Smooth muscle cell (in vitro differentiated cells): ENCODE results near the gene SLC12A1. TPM values are rescaled to one million over a fixed set of nuclear protein-coding genes. Genes with fewer than 3 reads are reported as not detected.
A peak's percentile ranks its signal among the peaks of the same experiment; 100 is the strongest.
"Not testable (repeated sequence)": the region's sequence is repeated elsewhere in the genome, so short reads cannot be mapped to it uniquely, and the experiment has no call there.

Source experiments
- DNase-seq: peaks from one replicate; lab custom pipeline; 2025; ENCODE audit not compliant: unreplicated experiment; lab: John Stamatoyannopoulos, UW
- H2AFZ ChIP-seq: fragments of 200-600 bp; sonication (generic); 2 replicates; pipeline ENCODE4 v1.6.0; 2016; ENCODE audit warnings: antibody characterized with exemption, low read depth, mild to moderate bottlenecking
- H3F3A ChIP-seq: fragments of 200-600 bp; sonication (generic); 2 replicates; pipeline ENCODE4 v1.6.0; 2017; ENCODE audit warnings: antibody characterized with exemption, low read depth
- H3K27ac ChIP-seq: fragments of 200-600 bp; sonication (generic); 2 replicates; pipeline ENCODE4 v1.5.1; 2016; ENCODE audit warnings: low read depth, mild to moderate bottlenecking
- H3K27me3 ChIP-seq: fragments of 200-600 bp; sonication (generic); 2 replicates; pipeline ENCODE4 v1.6.1; 2016; ENCODE audit warnings: low read depth, mild to moderate bottlenecking
- H3K36me3 ChIP-seq: fragments of 200-600 bp; sonication (generic); 2 replicates; pipeline ENCODE4 v1.5.1; 2016; ENCODE audit warnings: low read depth
- H3K4me1 ChIP-seq: fragments of 200-600 bp; sonication (generic); 2 replicates; pipeline ENCODE4 v1.5.1; 2016; ENCODE audit warnings: low read depth
- H3K4me2 ChIP-seq: fragments of 200-600 bp; sonication (generic); 2 replicates; pipeline ENCODE4 v1.6.0; 2016; ENCODE audit warnings: mild to moderate bottlenecking
- H3K4me3 ChIP-seq: fragments of 200-600 bp; sonication (generic); 2 replicates; pipeline ENCODE4 v1.5.1; 2016; ENCODE audit warnings: mild to moderate bottlenecking
- H3K79me2 ChIP-seq: fragments of 200-600 bp; sonication (generic); 2 replicates; pipeline ENCODE4 v1.6.0; 2016; ENCODE audit warnings: low read depth, mild to moderate bottlenecking
- H3K9ac ChIP-seq: fragments of 200-600 bp; sonication (generic); 2 replicates; pipeline ENCODE4 v1.6.0; 2016; ENCODE audit warnings: low read depth
- H3K9me3 ChIP-seq: fragments of 200-600 bp; sonication (generic); replicated peaks from 2 replicates; pipeline ENCODE4 v1.5.1; 2016; ENCODE audit warnings: low read depth
- H4K20me1 ChIP-seq: fragments of 200-600 bp; sonication (generic); 2 replicates; pipeline ENCODE4 v1.6.0; 2016; ENCODE audit warnings: low read depth
- WGBS: methylation state at CpG from one replicate; pipeline ENCODE4 v1.1.7; 2016; ENCODE audit warnings: low lambda C conversion rate; 5-methylcytosine and 5-hydroxymethylcytosine counted together
- polyA plus RNA-seq: library from polyadenylated mRNA; unstranded; fragments of >200 nt; fragmentation: Nextera tagmentation; extraction: Ambion mirVana; gene quantifications from 2 replicates; pipeline ENCODE4 v1.2.1, GENCODE V29; 2016
- total RNA-seq: library from RNA; depleted of rRNA; stranded (reverse); fragments of >200 nt; gene quantifications from 2 replicates; pipeline ENCODE4 v1.2.3, GENCODE V29; 2014
- TF ChIP-seq, protein P1 (sequence below): fragments of 200-600 bp; sonication (generic); IDR thresholded peaks from 2 replicates; pipeline ENCODE4 v1.5.1; 2017; ENCODE audit warnings: borderline replicate concordance, mild to moderate bottlenecking, antibody characterized with exemption; ENCODE audit not compliant: insufficient read depth, poor library complexity, severe bottlenecking

Gene SLC12A1
- total and polyA plus RNA-seq, 2 experiments from 2014 or later, result not detected

DNA sequence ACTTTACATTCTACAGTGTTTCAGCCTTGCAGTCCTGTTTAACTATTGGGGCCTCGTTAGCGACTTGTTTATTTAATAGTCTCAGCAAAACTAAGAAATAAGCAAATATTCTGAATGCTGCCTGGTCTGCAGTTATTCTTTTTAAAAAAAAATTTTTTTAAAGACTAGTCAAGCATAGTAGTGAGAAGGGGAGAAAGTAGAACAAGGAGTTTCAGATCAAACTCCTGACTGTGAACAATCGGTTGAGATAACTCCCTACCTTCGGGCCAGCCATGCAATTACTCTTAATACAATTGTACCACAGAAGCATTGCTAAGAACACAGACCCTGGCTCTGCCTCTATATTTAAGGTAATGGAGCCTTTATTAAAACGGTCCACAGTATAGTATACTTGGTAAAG lies 119.3 kb downstream of the SLC12A1 start:
- H3K79me2 ChIP-seq, result no peaks in the 10 kb centered on the region
- no peak overlapping the region for H3K9ac ChIP-seq
- H3K4me3 ChIP-seq, result no peak overlapping the region
- H3K27ac ChIP-seq, result no peak overlapping the region
- H3K27me3 ChIP-seq, result no peaks in the 10 kb centered on the region
- H2AFZ ChIP-seq, result no peak overlapping the region
- H3K9me3 ChIP-seq, result no peaks in the 10 kb centered on the region
- no peaks in the 10 kb centered on the region for H3K36me3 ChIP-seq
- no peak for DNase-seq
- no peaks in the 10 kb centered on the region for H3F3A ChIP-seq
- H3K4me2 ChIP-seq, result no peak overlapping the region
- TF ChIP-seq, protein P1, sequence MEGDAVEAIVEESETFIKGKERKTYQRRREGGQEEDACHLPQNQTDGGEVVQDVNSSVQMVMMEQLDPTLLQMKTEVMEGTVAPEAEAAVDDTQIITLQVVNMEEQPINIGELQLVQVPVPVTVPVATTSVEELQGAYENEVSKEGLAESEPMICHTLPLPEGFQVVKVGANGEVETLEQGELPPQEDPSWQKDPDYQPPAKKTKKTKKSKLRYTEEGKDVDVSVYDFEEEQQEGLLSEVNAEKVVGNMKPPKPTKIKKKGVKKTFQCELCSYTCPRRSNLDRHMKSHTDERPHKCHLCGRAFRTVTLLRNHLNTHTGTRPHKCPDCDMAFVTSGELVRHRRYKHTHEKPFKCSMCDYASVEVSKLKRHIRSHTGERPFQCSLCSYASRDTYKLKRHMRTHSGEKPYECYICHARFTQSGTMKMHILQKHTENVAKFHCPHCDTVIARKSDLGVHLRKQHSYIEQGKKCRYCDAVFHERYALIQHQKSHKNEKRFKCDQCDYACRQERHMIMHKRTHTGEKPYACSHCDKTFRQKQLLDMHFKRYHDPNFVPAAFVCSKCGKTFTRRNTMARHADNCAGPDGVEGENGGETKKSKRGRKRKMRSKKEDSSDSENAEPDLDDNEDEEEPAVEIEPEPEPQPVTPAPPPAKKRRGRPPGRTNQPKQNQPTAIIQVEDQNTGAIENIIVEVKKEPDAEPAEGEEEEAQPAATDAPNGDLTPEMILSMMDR, result no peak
- H4K20me1 ChIP-seq, result no peaks in the 10 kb centered on the region
- WGBS, result 90% methylated on average over 5 of the region's 5 CpGs
- peaks cover 7% of the 10 kb centered on the region for H3K4me1 ChIP-seq

DNA sequence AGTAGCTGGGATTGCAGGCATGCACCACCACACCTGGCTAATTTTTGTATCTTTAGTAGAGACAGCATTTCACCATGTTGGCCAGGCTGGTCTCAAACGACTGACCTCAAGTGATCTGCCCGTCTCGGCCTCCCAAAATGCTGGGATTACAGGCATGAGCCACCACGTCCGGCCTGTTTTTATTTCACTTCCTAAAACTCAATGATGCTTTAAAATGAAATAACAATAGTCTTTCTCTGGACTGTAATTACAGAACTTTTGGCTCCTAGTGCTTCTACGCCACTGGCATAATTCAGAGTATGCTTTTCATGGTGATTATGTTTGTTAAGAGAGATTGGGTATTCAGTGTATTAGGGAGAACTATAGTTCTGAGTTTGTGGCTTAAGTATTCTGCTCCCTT lies 120.1 kb downstream of the SLC12A1 start:
- H3K9me3 ChIP-seq, result not testable (repeated sequence)

DNA sequence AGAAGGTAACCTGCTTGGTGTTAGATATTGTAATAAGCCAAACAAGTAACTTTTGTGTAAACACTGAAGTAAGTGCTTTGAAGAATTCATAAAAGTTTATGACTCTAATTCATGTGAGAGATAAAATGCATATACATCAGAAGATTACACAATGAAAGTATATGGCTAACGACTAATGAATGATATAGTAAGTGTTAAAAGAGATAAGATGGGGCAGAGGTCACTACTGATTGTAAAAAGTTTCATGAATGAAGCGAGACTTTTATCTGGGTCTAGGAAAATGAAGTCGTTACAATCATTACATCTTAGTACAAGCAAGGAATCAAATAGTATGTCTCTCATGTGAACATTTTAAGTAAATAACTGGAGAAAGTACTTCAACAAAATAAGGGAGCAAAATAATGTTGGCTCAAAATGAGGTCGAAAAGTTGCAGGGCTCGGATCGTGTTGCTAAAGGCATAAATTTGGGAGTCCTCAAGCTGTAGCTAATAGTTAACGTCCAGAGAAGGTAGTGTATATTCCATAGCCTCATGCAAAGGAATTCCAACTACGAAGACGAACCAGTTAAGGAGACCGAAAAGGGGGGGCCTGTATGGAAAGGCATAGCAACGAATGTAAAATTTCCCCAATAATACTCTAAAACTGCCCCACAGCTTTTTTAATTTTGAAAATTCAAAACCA lies 124.1 kb downstream of the SLC12A1 start:
- H2AFZ ChIP-seq, result peak overlapping the region; percentile 96
- H3K79me2 ChIP-seq, result peaks cover 4% of the 10 kb centered on the region
- TF ChIP-seq, protein P1, result no peak
- H3K9ac ChIP-seq, result peak overlapping the region; percentile 87
- peaks cover 22% of the 10 kb centered on the region for H3K4me1 ChIP-seq
- no peak for DNase-seq
- H4K20me1 ChIP-seq, result peaks cover 10% of the 10 kb centered on the region
- H3K9me3 ChIP-seq, result no peaks in the 10 kb centered on the region
- H3K27ac ChIP-seq, result peak overlapping the region; percentile 2
- peaks cover 6% of the 10 kb centered on the region for H3K36me3 ChIP-seq
- 7% methylated on average over 11 of the region's 11 CpGs for WGBS
- peak overlapping the region; percentile 97 for H3K4me2 ChIP-seq
- peak overlapping the region; percentile 94 for H3K4me3 ChIP-seq
- no peaks in the 10 kb centered on the region for H3K27me3 ChIP-seq
- no peaks in the 10 kb centered on the region for H3F3A ChIP-seq

More for the DNA sequence above, 120.1 kb downstream of the SLC12A1 start:
- not testable (repeated sequence) for H3F3A ChIP-seq, H4K20me1 ChIP-seq, H3K4me3 ChIP-seq, H3K36me3 ChIP-seq, DNase-seq, H3K79me2 ChIP-seq, H2AFZ ChIP-seq, H3K27me3 ChIP-seq, H3K9ac ChIP-seq, H3K4me1 ChIP-seq, H3K4me2 ChIP-seq, H3K27ac ChIP-seq
- WGBS, result 95% methylated on average over 6 of the region's 6 CpGs

DNA sequence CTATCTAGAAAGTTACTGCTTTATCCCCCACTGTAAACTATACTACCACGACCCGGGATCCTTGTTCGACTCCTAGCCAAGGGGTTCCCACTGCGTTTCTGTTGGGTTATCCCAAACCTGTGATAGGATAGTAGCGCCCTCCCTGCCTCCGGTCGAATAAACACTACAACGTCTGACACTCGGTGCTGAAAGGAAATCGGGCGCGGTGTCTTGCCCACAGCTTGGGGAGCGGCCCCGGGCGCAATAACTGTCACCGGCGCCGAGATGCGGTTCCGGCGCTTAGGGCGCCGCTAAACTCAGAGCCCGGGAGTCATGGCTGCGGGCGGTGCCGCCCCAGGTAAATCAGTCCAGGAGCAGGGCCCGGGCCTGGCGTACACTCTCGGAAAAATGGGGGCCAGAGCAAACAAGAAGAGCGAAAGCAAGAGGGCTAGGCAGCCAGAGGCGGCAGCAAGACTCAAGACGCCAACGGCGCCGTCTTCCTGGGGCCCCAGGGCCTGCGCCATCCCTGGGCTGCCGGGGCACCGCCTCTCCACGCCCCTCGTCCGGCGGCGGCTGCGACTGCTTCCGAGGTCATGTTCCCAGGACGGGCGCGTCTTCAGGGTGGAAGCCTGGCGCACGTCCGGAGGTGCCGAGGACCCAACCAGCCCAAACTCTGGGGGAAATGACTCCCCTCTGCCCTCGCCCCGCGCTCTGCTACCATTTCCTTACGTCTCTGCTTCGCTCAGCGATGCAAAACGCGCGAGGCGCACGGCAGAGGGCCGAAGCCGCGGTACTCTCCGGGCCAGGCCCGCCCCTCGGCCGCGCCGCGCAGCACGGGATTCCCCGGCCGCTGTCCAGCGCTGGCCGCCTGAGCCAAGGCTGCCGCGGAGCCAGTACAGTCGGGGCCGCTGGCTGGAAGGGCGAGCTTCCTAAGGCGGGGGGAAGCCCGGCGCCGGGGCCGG lies 125.0 kb downstream of the SLC12A1 start, which contains the start of gene DUT:
DUT (plus strand) TSS at position 575 of the 941 bp plus-strand sequence; CDS start at position 662, 87 bp downstream.
- Histone ChIP-seq H3K27me3 (no peaks in the 10 kb centered on the region), H3K4me3 (peak within 1 kb of the TSS; percentile 94), H3K4me1 (peaks cover 22% of the 10 kb centered on the region), H3K9ac (peak within 1 kb of the TSS; percentile 87), H3K79me2 (peaks cover 4% of the 10 kb centered on the region), H3K4me2 (peak within 1 kb of the TSS; percentile 97), H3K9me3 (no peaks in the 10 kb centered on the region), H2AFZ (peak within 1 kb of the TSS; percentile 96), H3F3A (no peaks in the 10 kb centered on the region), H3K36me3 (peaks cover 6% of the 10 kb centered on the region), H4K20me1 (peaks cover 10% of the 10 kb centered on the region), H3K27ac (peak within 1 kb of the TSS; percentile 57)
- TF ChIP-seq, protein P1, result no peak
- peak; percentile 74 for DNase-seq
- WGBS, result under 1% methylated on average over 75 of the region's 89 CpGs
